PC-9 (cell line): ENCODE data around the gene MRPL28.

Source experiments
- EZH2 ChIP-seq: fragments of 200-600 bp; sonication (generic); IDR thresholded peaks from 2 replicates; pipeline ENCODE4 v1.8.0; 2017; ENCODE audit warnings: antibody characterized with exemption, low read depth
- TF ChIP-seq, protein P1 (sequence below): fragments of 200-600 bp; sonication (generic); conservative IDR thresholded peaks from 2 replicates; pipeline ENCODE4 v1.6.1; 2017; ENCODE audit warnings: mixed run types, antibody characterized with exemption, mild to moderate bottlenecking, moderate library complexity

DNA sequence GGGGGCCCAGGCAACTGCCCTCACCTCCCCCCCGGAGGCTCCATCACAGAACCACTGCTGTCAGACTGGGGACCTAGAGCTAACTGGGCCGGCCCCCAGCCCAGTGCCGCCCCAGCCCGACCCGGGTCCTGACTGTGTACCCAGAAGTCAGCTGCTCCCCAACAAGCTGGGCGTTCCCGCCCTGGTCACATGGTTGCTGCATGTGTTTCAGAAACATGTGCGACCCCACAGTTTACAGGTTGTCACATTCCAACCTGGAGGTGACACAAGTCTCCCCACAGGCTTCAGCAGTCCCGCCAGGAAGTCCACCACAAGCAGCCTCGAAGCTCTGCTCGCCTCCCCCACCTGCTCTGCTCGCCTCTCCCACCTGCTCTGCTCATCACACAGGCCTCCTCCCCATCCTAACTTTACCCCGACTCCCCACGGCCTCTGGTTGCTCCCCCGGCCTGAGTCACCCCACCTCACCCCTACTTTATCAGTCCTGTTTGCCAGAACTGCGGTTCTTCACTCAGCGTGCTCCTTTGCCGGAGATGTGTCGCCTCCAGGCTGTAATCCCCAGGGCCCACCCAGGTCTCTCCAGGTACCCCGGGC is 968 bp downstream of the MRPL28 start:
- TF ChIP-seq, protein P1, sequence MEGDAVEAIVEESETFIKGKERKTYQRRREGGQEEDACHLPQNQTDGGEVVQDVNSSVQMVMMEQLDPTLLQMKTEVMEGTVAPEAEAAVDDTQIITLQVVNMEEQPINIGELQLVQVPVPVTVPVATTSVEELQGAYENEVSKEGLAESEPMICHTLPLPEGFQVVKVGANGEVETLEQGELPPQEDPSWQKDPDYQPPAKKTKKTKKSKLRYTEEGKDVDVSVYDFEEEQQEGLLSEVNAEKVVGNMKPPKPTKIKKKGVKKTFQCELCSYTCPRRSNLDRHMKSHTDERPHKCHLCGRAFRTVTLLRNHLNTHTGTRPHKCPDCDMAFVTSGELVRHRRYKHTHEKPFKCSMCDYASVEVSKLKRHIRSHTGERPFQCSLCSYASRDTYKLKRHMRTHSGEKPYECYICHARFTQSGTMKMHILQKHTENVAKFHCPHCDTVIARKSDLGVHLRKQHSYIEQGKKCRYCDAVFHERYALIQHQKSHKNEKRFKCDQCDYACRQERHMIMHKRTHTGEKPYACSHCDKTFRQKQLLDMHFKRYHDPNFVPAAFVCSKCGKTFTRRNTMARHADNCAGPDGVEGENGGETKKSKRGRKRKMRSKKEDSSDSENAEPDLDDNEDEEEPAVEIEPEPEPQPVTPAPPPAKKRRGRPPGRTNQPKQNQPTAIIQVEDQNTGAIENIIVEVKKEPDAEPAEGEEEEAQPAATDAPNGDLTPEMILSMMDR, result no peak
- no peak for TF ChIP-seq EZH2
